ENCODE results near the gene NHLRC4.

- TF ChIP-seq POLR2A (IDR thresholded peaks at IDR 0.05): no peak
- TF ChIP-seq CTCF (IDR thresholded peaks at IDR 0.05): no peak
These were observed 42.5 kb downstream of the NHLRC4 start for GRCh38 chr16:609316-609715.
